Measurements from ENCODE around the gene CUTC.

The CUTC gene

DNA sequence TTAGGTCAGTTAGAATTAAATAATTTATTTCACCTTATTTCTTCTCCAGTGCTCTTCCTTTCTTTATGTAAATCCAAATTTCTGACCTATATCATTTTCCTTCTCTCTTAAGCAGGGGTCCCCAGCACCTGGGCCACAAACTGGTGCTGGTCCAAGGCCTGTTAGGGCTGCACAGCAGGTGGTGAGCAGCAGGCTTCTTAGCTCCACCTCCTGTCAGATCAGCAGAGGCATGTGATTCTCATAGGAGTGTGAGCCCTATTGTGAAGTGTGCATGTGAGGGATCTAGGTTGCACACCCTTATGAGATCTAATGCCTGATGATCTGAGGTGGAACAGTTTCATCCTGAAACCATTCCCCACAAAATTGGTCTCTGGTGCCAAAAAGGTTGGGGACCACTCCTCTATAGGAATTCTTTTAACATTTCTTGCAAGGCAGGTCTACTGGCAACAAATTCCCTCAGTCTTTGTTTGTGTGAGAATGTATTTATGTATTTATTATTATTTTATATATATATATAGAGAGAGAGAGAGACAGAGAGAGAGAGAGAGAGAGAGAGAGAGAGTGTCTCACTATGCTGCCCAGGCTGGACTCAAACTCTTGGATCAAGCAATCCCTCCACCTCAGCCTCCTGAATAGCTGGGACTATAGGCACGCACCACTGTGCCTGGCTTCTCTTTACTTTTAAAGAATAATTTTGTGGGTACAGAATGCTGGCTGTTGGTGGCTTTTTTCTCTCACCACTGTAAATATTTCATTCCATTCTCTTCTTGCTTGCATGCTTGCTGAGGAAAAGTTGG is 46.1 kb downstream of the CUTC start:
- TF ChIP-seq, protein P1, sequence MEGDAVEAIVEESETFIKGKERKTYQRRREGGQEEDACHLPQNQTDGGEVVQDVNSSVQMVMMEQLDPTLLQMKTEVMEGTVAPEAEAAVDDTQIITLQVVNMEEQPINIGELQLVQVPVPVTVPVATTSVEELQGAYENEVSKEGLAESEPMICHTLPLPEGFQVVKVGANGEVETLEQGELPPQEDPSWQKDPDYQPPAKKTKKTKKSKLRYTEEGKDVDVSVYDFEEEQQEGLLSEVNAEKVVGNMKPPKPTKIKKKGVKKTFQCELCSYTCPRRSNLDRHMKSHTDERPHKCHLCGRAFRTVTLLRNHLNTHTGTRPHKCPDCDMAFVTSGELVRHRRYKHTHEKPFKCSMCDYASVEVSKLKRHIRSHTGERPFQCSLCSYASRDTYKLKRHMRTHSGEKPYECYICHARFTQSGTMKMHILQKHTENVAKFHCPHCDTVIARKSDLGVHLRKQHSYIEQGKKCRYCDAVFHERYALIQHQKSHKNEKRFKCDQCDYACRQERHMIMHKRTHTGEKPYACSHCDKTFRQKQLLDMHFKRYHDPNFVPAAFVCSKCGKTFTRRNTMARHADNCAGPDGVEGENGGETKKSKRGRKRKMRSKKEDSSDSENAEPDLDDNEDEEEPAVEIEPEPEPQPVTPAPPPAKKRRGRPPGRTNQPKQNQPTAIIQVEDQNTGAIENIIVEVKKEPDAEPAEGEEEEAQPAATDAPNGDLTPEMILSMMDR (conservative IDR thresholded peaks at IDR 0.05; ENCODE audit: low read depth), result no peak
- no peak for DNase-seq (ENCODE audit: low spot score)
- ChIA-PET CTCF (no interaction called here), POLR2A (ENCODE audit: low non-redundant PET) (no interaction called here)
- H3K27ac ChIP-seq, result no peak overlapping the region; the same call in 1 of the 2 replicates

DNA sequence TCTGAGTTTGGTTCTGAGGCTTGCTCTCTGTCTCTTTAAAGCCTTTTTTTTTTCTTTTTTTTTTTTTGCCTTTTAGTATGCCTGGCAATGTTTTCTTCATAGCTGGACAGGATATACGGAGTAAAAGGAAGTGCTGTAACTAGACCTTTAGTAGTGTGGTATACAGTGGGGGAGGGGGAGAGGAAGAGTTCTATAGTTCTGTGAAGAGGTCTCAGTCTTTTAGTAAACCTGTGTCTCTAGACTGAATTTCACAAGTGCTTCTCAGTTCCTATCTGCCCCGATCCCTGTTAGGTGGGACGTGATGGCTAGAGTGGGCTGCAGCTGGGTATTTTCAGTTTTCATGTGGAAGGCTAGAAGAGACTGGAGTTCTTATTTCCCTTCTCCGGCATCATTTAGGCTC is 47.3 kb downstream of the CUTC start:
- TF ChIP-seq, protein P1 (conservative IDR thresholded peaks at IDR 0.05; ENCODE audit: low read depth), result no peak
- ChIA-PET POLR2A (ENCODE audit: low non-redundant PET) (interaction anchor here (0.7 kb wide), 1 partner anchor 115 kb away, joined by 4 read pairs; no protein-coding TSS in a partner anchor), CTCF (interaction anchor here (0.7 kb wide), 1 partner anchor 703 kb away, joined by 4 read pairs; no protein-coding TSS in a partner anchor)
- H3K27ac ChIP-seq, result peak overlapping the region; percentile 97
- peak; percentile 57 for DNase-seq (ENCODE audit: low spot score)

DNA sequence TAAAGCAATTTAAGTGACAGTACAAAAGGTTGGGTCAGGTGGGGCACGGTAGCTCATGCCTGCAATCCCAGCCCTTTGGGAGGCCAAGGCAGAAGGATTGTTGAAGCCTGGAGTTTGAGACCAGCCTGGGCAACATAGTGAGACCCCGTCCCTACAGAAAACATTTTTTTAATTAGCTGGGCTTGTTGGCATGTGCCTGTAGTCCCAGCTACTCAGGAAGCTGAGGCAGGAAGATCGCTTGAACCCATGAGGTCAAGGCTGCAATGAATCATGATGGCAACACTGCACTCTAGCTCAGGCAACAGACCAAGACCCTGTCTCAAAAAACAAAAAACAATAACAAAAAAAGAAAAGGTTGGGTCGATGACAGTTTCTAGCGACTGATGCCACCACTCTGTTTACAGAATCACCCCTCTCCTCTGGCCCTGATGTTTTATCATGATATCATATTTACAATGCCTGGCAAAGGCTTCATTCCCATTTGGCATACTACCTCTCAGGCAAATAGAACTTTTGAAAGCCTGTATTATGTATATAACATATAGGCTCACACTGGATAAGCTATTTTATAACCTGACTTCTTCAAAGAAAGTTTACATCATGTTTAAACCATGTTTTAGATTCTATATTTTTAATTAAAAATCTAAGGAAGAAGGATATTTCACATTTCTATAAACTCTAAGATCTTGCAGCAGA is 49.8 kb downstream of the CUTC start:
- no peak for DNase-seq (ENCODE audit: low spot score)
- H3K27ac ChIP-seq, result no peak overlapping the region
- TF ChIP-seq, protein P1 (conservative IDR thresholded peaks at IDR 0.05; ENCODE audit: low read depth), result no peak
- ChIA-PET POLR2A (ENCODE audit: low non-redundant PET) (no interaction called here), CTCF (interaction anchor here (0.6 kb wide), 1 partner anchor 8 kb away, joined by 4 read pairs; no protein-coding TSS in a partner anchor)

DNA sequence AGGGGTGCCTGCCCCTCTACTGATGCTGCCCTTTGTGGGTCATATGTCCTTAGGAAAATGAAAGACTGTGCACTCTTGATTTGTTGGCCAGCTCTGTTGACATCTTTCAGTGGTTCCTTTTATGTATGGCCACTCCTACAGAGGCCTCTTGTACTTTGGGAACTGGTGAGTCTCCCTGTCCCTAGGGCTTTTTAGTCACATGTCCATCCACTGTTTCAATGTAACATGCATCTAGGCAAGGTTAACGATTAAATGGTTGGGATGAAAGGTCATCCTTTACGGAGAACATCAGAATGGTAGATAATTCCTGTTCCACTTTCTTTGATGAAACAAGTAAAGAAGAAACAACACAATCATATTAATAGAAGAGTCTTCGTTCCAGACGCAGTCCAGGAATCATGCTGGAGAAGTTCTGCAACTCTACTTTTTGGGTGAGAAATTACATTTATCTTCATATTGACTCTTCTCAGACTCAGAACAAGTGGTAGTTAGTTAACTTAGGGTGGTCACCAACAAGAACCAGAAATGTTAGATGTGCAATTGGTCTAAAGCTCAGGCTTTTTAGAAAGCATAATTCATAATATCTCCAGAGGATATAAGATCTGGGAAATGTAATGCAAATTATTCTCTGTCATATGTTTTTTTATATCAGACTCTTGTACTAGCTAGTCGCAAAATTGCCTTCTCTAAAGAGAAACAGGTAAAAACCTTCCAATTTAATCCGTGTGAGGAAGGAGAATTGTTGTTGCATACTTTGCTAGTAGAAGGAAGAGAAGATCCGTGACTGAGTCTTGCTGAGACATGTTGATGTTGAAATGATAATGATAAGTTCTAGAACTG is 50.6 kb downstream of the CUTC start, which contains the start of gene ABCC2:
TSS of gene ABCC2 (plus strand) at position 194 of the 840 bp plus-strand sequence. CDS start at position 399, 205 bp downstream.
- POLR2A ChIA-PET (ENCODE audit: low non-redundant PET), result no interaction called here
- no peak for DNase-seq (ENCODE audit: low spot score)
- H3K27ac ChIP-seq, result no peak within 1 kb of the TSS
- CTCF ChIA-PET, result no interaction called here
- TF ChIP-seq, protein P1 (conservative IDR thresholded peaks at IDR 0.05; ENCODE audit: low read depth), result no peak

DNA sequence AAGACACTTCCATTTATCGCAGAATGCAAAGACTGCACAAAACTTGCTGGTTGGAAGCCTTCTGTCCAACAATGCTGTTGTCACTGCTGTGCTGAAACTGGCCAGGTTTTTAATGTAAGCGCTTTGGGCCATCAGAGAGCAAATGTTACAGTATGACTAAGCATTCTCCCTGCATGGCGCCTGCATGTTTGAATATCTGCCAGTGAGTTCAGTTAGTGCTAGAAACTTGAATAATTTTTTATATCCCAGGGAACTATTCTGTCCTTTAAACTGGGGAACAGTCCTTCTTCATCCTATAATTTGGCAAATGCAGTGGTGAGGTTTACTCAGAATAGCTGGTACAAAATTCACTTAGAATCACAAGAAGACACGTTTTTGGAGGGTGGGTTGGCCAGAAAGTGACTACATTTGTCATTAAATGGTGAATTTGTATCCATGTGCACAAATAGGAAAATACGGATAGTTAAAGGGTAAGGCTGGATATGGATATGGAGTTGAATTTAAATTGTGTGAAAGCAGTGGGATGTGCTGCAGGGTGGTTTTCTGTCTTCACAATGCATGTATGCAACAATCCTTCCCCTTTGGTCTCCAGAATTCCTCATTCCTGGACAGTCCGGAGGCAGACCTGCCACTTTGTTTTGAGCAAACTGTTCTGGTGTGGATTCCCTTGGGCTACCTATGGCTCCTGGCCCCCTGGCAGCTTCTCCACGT is 52.1 kb downstream of the CUTC start:
- no peak for DNase-seq (ENCODE audit: low spot score)
- no peak overlapping the region for H3K27ac ChIP-seq
- TF ChIP-seq, protein P1 (conservative IDR thresholded peaks at IDR 0.05; ENCODE audit: low read depth), result no peak
- ChIA-PET CTCF (no interaction called here), POLR2A (ENCODE audit: low non-redundant PET) (no interaction called here)
